Heart right ventricle (tissue), 16 donors: ENCODE data around the gene HES4. TPM values are rescaled to one million over a fixed set of nuclear protein-coding genes. Genes with fewer than 3 reads are reported as not detected.
A peak's percentile ranks its signal among the peaks of the same experiment; 100 is the strongest.

ENCODE experiments used
- ATAC-seq, 8 donors: fragments of 200-7000 bp; cut with Tn5 transposase; one replicate each; pipeline ENCODE4 v1.9.1; 2020; ENCODE audit warnings: mild to moderate bottlenecking in 8 of 8, moderate library complexity in 8 of 8, moderate number of reproducible peaks in 1 of 8
- DNase-seq, 2 donors: peaks; one replicate each; pipeline ENCODE4 v3.0.0-alpha.2; 2020
- H3K27ac ChIP-seq, 10 donors: fragments of 200-600 bp; sonication (generic) in 2 of 10; one replicate each; pipeline versions ENCODE4 v1.5.0 to v1.8.0; 2020 to 2022; ENCODE audit warnings: mild to moderate bottlenecking in 3 of 10
- H3K27me3 ChIP-seq, 7 donors: fragments of 200-600 bp; one replicate each; pipeline ENCODE4 v1.8.0; 2021 to 2022; ENCODE audit warnings: mild to moderate bottlenecking in 2 of 7
- H3K36me3 ChIP-seq, 9 donors: fragments of 200-600 bp; sonication (generic) in 1 of 9; one replicate each; pipeline versions ENCODE4 v1.5.0 to v1.8.0; 2020 to 2022; ENCODE audit warnings: mild to moderate bottlenecking in 2 of 9
- H3K4me1 ChIP-seq, 9 donors: fragments of 200-600 bp; sonication (generic) in 1 of 9; one replicate each; pipeline versions ENCODE4 v1.5.0 to v1.8.0; 2020 to 2022; ENCODE audit warnings: mild to moderate bottlenecking in 4 of 9
- H3K4me3 ChIP-seq, 10 donors: fragments of 200-600 bp; sonication (generic) in 2 of 10; one replicate each; pipeline versions ENCODE4 v1.5.0 to v1.8.0; 2020 to 2022; ENCODE audit warnings: mild to moderate bottlenecking in 7 of 10, moderate library complexity in 2 of 10
- H3K9me3 ChIP-seq, 11 donors: fragments of 200-600 bp in 10 of 11; sonication (generic) in 2 of 11; one replicate each; pipeline versions ENCODE4 v1.5.0 to v1.8.0; 2013 to 2022; ENCODE audit warnings: mild to moderate bottlenecking in 2 of 11, control low read depth in 1 of 11, moderate library complexity in 1 of 11
- CTCF ChIP-seq, 9 donors: fragments of 200-600 bp; sonication (generic) in 2 of 9; IDR thresholded peaks; one replicate each; pipeline versions ENCODE4 v1.5.0 to v1.8.0; 2021 to 2022; ENCODE audit warnings: antibody characterized with exemption in 9 of 9, mild to moderate bottlenecking in 5 of 9, moderate library complexity in 1 of 9
- WGBS, 2 donors: extraction: QIAGEN DNeasy Blood & Tissue Kit; methylation state at CpG; one replicate each; pipeline ENCODE4 v1.1.7; 2013; ENCODE audit warnings: inconsistent platforms in 1 of 2; 5-methylcytosine and 5-hydroxymethylcytosine counted together
- intact Hi-C, 10 donors: fragments of 100-400 bp; cut with DNase I; formaldehyde crosslinking; loops; one replicate each; pipeline versions ENCODE4 v1.11.1 to v1.14.2; 2022
- polyA plus RNA-seq, 2 donors: library from polyadenylated mRNA; stranded (reverse); fragments of 200-250 nt; gene quantifications; one replicate each; pipeline ENCODE4 v1.2.3, GENCODE V29; 2013
- total RNA-seq, 10 donors: library from RNA; stranded (reverse); fragmentation: NEBNext Ultra II Directional in 3 of 10; extraction: Animal tissue kit (Norgen Biotek cat#: 25700) in 3 of 10; gene quantifications; one replicate each; pipeline versions ENCODE4 v1.2.1 to v1.2.4, GENCODE V29; 2021 to 2023
- donor health status: Arrhythmogenic right ventricular cardiomyopathy.
- donor health status: ischemic (EF 13 %, LVEDD 7.1; RV severe dilation, severe dysfunction).
- donor health status: healthy with polysubstance abuse.
- donor health status: DM: no; HTN: yes; CAD: no.
- donor health status: DM: no; HTN: no; CAD: no.
- donor health status: ischemic (EF 25% LVEDD 6.9; RV normal size, moderate dysfunction).
- donor health status: ischemic (EF 25% LVEDD 5.7; RV mildly dilated, moderate dysfunction).
- donor health status: healthy.
- donor health status: DM: yes; HTN: yes; CAD: no.
- donor health status: Ischemic cardiomyopathy.
- donor health status: ischemic (EF 35%, LVEDD 5.7; RV mildly dilated, moderate dysfunction).
- donor health status: nonischemic (EF 11% LVEDD 7.7; RV severe dilation, severe dysfunction).
- donor health status: DM: yes; HTN: yes; CAD: no.
- donor health status: PGD.
- donor health status: ischemic (EF 29% LVEDD 5.4; RV normal size, mild dysfunction).
- donor health status: nonischemic (EF 23%, LVEDD 6.1; RV moderate dilation, normal function).

Gene HES4
- total and polyA plus RNA-seq, 12 donors: 28.5 to 78.1 (median 45.1) TPM

GRCh38 chr1:963746-964525 is 36.0 kb downstream of the HES4 start:
- Histone ChIP-seq H3K36me3 (peaks cover 0 to 12% (median 0%) of the 10 kb centered on the region in 9 donors), H3K27me3 (peaks cover 0 to 25% (median 10%) of the 10 kb centered on the region in 7 donors), H3K4me3 (no peak overlapping the region), H3K4me1 (peaks cover 3 to 29% (median 22%) of the 10 kb centered on the region in 9 donors), H3K9me3 (no peaks in the 10 kb centered on the region), H3K27ac (no peak overlapping the region)
- ATAC-seq (no peak), DNase-seq (no peak)
- intact Hi-C loops: loop anchor here in 1 of 10 donors (5.0 kb wide), 1 partner anchor 57 kb away; no protein-coding TSS in a partner anchor
- 94 to 96% methylated on average over 31 to 47 of the region's 47 CpGs for WGBS, 2 donors
- TF ChIP-seq CTCF (IDR thresholded peaks at IDR 0.05): no peak

GRCh38 chr1:963301-963651 is 36.6 kb downstream of the HES4 start:
- H3K9me3 ChIP-seq: no peaks in the 10 kb centered on the region
- intact Hi-C loops: loop anchor here in 1 of 10 donors (5.0 kb wide), 1 partner anchor 56 kb away; no protein-coding TSS in a partner anchor

GRCh38 chr1:962381-963300 is 37.3 kb downstream of the HES4 start:
- H3K4me1 ChIP-seq: peaks cover 11 to 40% (median 32%) of the 10 kb centered on the region in 9 donors
- peaks cover 0 to 12% (median under 1%) of the 10 kb centered on the region in 7 donors for H3K27me3 ChIP-seq
- H3K9me3 ChIP-seq: no peaks in the 10 kb centered on the region
- intact Hi-C loops: loop anchor here in 1 of 10 donors (5.0 kb wide), 1 partner anchor 55 kb away; no protein-coding TSS in a partner anchor
- DNase-seq (no peak), ATAC-seq (no peak)
- peaks cover 0 to 12% (median 0%) of the 10 kb centered on the region in 9 donors for H3K36me3 ChIP-seq
- 95% methylated on average over 57 of the region's 57 CpGs for WGBS, 2 donors
- H3K27ac ChIP-seq: no peak overlapping the region
- TF ChIP-seq CTCF (IDR thresholded peaks at IDR 0.05): no peak
- no peak overlapping the region for H3K4me3 ChIP-seq

More at GRCh38 chr1:963301-963651, 36.6 kb downstream of the HES4 start:
- no peak overlapping the region for H3K27ac ChIP-seq
- H3K27me3 ChIP-seq: peaks cover 0 to 18% (median 7%) of the 10 kb centered on the region in 7 donors
- WGBS, 2 donors: 88 to 95% methylated on average over 16 of the region's 16 CpGs
- no peak for DNase-seq
- ATAC-seq: no peak
- no peak overlapping the region for H3K4me3 ChIP-seq
- H3K36me3 ChIP-seq: peaks cover 0 to 12% (median 0%) of the 10 kb centered on the region in 9 donors
- no peak for TF ChIP-seq CTCF (IDR thresholded peaks at IDR 0.05)
- H3K4me1 ChIP-seq: peaks cover 4 to 34% (median 26%) of the 10 kb centered on the region in 9 donors

- 33 to 41% methylated on average over 39 to 56 of the region's 56 CpGs for WGBS, 2 donors
- Histone ChIP-seq H3K4me1 (peaks cover 12 to 36% (median 27%) of the 10 kb centered on the region in 9 donors), H3K36me3 (peaks cover 0 to 20% (median 7%) of the 10 kb centered on the region in 9 donors), H3K27me3 (peaks cover 0 to 4% (median 0%) of the 10 kb centered on the region in 7 donors), H3K27ac (peak overlapping the region in 2 of 10 donors; percentile 10 to 62), H3K4me3 (peak overlapping the region; percentile 50 to 100 (median 94)), H3K9me3 (no peaks in the 10 kb centered on the region)
- DNase-seq (no peak), ATAC-seq (no peak)
- no peak for TF ChIP-seq CTCF (IDR thresholded peaks at IDR 0.05)
- intact Hi-C loops: loop anchor here in 1 of 10 donors (5.0 kb wide), 1 partner anchor 54 kb away; no protein-coding TSS in a partner anchor
Observed at GRCh38 chr1:961132-961669, 38.7 kb downstream of the HES4 start.
